ENCODE results near the gene PAF1. TPM values are rescaled to one million over a fixed set of nuclear protein-coding genes. Genes with fewer than 3 reads are reported as not detected.

The PAF1 gene
- total and polyA plus RNA-seq, 9 donors, result 21.0 to 48.0 (median 40.2) TPM

GRCh38 chr19:39405958-39406655 is 15.2 kb upstream of the PAF1 start:
- DNase-seq, result no peak
- Histone ChIP-seq H3K36me3 (ENCODE audit: control insufficient read depth, insufficient read depth, low read length) (peaks cover 16% of the 10 kb centered on the region), H3K27me3 (ENCODE audit: control insufficient read depth, insufficient read depth, low read length) (no peaks in the 10 kb centered on the region), H3K27ac (ENCODE audit: low read length) (peak overlapping the region; percentile 100), H3K4me3 (ENCODE audit: low read length) (peak overlapping the region; percentile 54), H3K4me1 (ENCODE audit: control insufficient read depth, insufficient read depth, low read length) (peaks cover 72% of the 10 kb centered on the region), H3K9me3 (replicated peaks; ENCODE audit: control insufficient read depth, low read depth, low read length) (no peaks in the 10 kb centered on the region)
- WGBS (ENCODE audit: insufficient coverage), result 14% methylated on average over 17 of the region's 22 CpGs

DNA sequence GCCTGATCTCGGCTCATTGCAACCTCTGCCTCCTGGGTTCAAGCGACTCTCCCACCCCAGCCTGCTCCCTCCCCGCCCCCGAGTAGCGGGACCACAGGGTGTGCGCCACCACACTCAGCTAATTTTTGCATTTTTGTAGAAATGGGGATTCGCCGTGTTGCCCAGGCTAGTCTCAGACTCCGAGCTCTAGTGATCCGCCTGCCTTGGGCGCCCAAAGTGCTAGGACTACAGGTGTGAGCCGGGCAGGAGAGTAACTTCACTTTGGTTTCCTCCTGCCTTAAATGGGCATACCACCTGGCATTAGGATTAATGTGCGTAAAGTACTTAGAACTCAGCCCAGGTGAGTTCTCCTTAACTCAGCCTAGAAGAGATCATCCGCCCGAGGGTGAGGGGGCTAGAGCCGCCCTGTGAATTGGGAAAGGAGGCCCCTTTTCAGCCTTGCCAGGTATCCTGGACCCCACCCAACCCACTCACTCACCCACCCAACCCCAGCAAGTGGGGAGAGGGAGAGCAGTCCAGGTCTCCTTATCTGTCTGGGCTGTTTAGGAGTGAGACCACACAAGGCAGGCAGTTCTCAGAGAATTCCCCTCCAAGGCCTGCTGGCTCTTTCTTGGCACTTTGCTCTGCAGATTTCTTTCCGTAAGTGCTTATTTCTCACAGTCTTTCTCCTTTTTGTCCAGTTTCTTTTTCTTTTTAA is 14.5 kb upstream of the PAF1 start:
- WGBS (ENCODE audit: insufficient coverage), result 85% methylated on average over 8 of the region's 17 CpGs
- no peaks in the 10 kb centered on the region for H3K27me3 ChIP-seq (ENCODE audit: control insufficient read depth, insufficient read depth, low read length)
- no peak for DNase-seq
- peaks cover 68% of the 10 kb centered on the region for H3K4me1 ChIP-seq (ENCODE audit: control insufficient read depth, insufficient read depth, low read length)
- H3K4me3 ChIP-seq (ENCODE audit: low read length), result no peak overlapping the region
- H3K27ac ChIP-seq (ENCODE audit: low read length), result peak overlapping the region; percentile 100
- H3K9me3 ChIP-seq (replicated peaks; ENCODE audit: control insufficient read depth, low read depth, low read length), result no peaks in the 10 kb centered on the region
- H3K36me3 ChIP-seq (ENCODE audit: control insufficient read depth, insufficient read depth, low read length), result peaks cover 16% of the 10 kb centered on the region

DNA sequence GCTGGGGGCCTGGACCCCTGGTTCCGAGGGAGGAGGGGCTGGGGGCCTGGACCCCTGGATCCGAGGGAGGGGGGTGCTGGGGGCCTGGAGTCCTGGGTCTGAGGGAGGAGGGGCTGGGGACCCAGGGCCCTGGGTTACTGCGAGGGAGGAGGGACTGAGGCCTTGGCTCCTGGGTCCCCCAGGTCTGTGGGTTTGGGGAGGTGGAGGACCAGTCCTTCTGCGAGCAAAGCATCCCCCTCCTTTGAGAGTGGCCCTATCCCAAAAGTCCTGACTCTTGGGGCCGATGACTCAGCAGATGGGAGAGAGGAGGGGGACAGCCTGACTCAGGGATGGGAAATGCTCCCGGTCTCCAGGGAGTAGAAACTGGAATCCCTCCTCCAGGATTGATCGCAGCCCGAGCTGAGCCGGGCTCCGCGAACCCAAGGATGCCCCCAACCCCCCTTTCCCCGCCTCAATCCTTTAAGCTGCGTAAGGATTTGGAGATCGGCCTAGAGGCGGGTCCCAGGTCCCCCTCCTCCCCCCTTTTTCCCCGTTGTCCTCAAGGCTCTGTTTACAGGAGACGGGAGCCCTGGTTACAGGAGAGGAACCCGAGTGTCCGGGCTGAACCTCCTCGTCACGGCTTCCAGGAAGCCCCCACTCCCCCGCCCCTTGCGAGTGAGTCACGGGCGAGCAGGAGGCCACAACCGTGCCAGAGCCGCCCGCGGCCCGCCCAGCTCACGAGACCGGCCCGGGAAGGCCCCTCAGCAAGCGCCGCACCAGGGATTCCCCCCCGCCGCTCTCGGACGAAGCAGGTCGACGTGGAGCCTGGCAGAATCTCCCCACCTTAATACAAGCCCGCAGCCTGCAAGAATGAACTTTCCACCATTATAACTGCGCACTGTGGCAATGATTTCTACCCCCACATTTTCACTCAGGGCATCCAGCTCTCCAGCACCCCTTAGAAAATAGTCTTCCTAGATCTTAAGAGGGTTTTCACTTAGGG is 12.7 kb upstream of the PAF1 start:
- Histone ChIP-seq H3K4me1 (ENCODE audit: control insufficient read depth, insufficient read depth, low read length) (peaks cover 53% of the 10 kb centered on the region), H3K27me3 (ENCODE audit: control insufficient read depth, insufficient read depth, low read length) (no peaks in the 10 kb centered on the region), H3K36me3 (ENCODE audit: control insufficient read depth, insufficient read depth, low read length) (peaks cover 15% of the 10 kb centered on the region), H3K9me3 (replicated peaks; ENCODE audit: control insufficient read depth, low read depth, low read length) (no peaks in the 10 kb centered on the region), H3K27ac (ENCODE audit: low read length) (peak overlapping the region; percentile 100), H3K4me3 (ENCODE audit: low read length) (peak overlapping the region; percentile 58)
- DNase-seq, result peak; percentile 99
- WGBS (ENCODE audit: insufficient coverage), result 1% methylated on average over 26 of the region's 43 CpGs

GRCh38 chr19:39402346-39403300 is 11.7 kb upstream of the PAF1 start:
- DNase-seq, result peak; percentile 98
- Histone ChIP-seq H3K4me1 (ENCODE audit: control insufficient read depth, insufficient read depth, low read length) (peaks cover 50% of the 10 kb centered on the region), H3K9me3 (replicated peaks; ENCODE audit: control insufficient read depth, low read depth, low read length) (no peaks in the 10 kb centered on the region), H3K27me3 (ENCODE audit: control insufficient read depth, insufficient read depth, low read length) (no peaks in the 10 kb centered on the region), H3K27ac (ENCODE audit: low read length) (peak overlapping the region; percentile 100), H3K36me3 (ENCODE audit: control insufficient read depth, insufficient read depth, low read length) (peaks cover 8% of the 10 kb centered on the region), H3K4me3 (ENCODE audit: low read length) (peak overlapping the region; percentile 58)
- WGBS (ENCODE audit: insufficient coverage), result 2% methylated on average over 41 of the region's 59 CpGs

- Histone ChIP-seq H3K36me3 (ENCODE audit: control insufficient read depth, insufficient read depth, low read length) (peaks cover 5% of the 10 kb centered on the region), H3K4me3 (ENCODE audit: low read length) (peak overlapping the region; percentile 58), H3K4me1 (ENCODE audit: control insufficient read depth, insufficient read depth, low read length) (peaks cover 48% of the 10 kb centered on the region), H3K27me3 (ENCODE audit: control insufficient read depth, insufficient read depth, low read length) (no peaks in the 10 kb centered on the region), H3K27ac (ENCODE audit: low read length) (peak overlapping the region; percentile 100), H3K9me3 (replicated peaks; ENCODE audit: control insufficient read depth, low read depth, low read length) (no peaks in the 10 kb centered on the region)
- DNase-seq, result peak; percentile 62
- WGBS (ENCODE audit: insufficient coverage), result 39% methylated on average over 20 of the region's 25 CpGs
These were observed 10.8 kb upstream of the PAF1 start for GRCh38 chr19:39401549-39402345.

GRCh38 chr19:39401070-39401548 is 10.2 kb upstream of the PAF1 start:
- Histone ChIP-seq H3K36me3 (ENCODE audit: control insufficient read depth, insufficient read depth, low read length) (peaks cover 5% of the 10 kb centered on the region), H3K4me1 (ENCODE audit: control insufficient read depth, insufficient read depth, low read length) (peaks cover 45% of the 10 kb centered on the region), H3K27me3 (ENCODE audit: control insufficient read depth, insufficient read depth, low read length) (no peaks in the 10 kb centered on the region), H3K9me3 (replicated peaks; ENCODE audit: control insufficient read depth, low read depth, low read length) (no peaks in the 10 kb centered on the region), H3K4me3 (ENCODE audit: low read length) (no peak overlapping the region), H3K27ac (ENCODE audit: low read length) (peak overlapping the region; percentile 100)
- DNase-seq, result no peak
- 78% methylated on average over 4 of the region's 4 CpGs for WGBS (ENCODE audit: insufficient coverage)

GRCh38 chr19:39400061-39400460 is 9.2 kb upstream of the PAF1 start:
- DNase-seq, result no peak
- Histone ChIP-seq H3K4me3 (ENCODE audit: low read length) (no peak overlapping the region), H3K4me1 (ENCODE audit: control insufficient read depth, insufficient read depth, low read length) (peaks cover 38% of the 10 kb centered on the region), H3K27ac (ENCODE audit: low read length) (no peak overlapping the region), H3K27me3 (ENCODE audit: control insufficient read depth, insufficient read depth, low read length) (no peaks in the 10 kb centered on the region), H3K36me3 (ENCODE audit: control insufficient read depth, insufficient read depth, low read length) (peaks cover 9% of the 10 kb centered on the region), H3K9me3 (replicated peaks; ENCODE audit: control insufficient read depth, low read depth, low read length) (no peaks in the 10 kb centered on the region)
- WGBS (ENCODE audit: insufficient coverage), result 100% methylated on average over 1 of the region's 4 CpGs

DNA sequence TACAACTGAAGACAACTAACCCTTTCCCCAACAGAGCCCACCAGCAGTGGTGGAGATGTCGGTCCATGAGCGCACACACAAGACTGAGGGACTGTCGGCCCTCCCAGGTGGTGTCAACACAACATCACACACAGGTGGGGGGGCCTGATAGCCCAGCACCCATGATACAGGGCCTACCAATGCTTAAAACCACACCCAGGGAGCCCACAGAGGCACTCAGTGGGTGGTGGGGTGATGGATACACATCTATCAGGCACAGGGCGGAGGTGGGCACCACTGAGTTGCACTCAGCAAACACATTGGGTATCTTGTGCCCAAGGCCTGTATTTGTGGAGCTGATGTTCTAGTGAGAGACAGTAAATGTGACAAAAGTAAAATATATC is 8.8 kb upstream of the PAF1 start:
- H3K4me1 ChIP-seq (ENCODE audit: control insufficient read depth, insufficient read depth, low read length), result peaks cover 38% of the 10 kb centered on the region
- DNase-seq, result no peak
- 86% methylated on average over 3 of the region's 4 CpGs for WGBS (ENCODE audit: insufficient coverage)
- no peaks in the 10 kb centered on the region for H3K27me3 ChIP-seq (ENCODE audit: control insufficient read depth, insufficient read depth, low read length)
- H3K27ac ChIP-seq (ENCODE audit: low read length), result no peak overlapping the region
- H3K36me3 ChIP-seq (ENCODE audit: control insufficient read depth, insufficient read depth, low read length), result peaks cover 12% of the 10 kb centered on the region
- H3K9me3 ChIP-seq (replicated peaks; ENCODE audit: control insufficient read depth, low read depth, low read length), result no peaks in the 10 kb centered on the region
- no peak overlapping the region for H3K4me3 ChIP-seq (ENCODE audit: low read length)
